HG03442 (cell line): ENCODE measurements around the gene ZNF653.
"Not testable (repeated sequence)": the region's sequence is repeated elsewhere in the genome, so short reads cannot be mapped to it uniquely, and the experiment has no call there.

ENCODE experiments used
- ATAC-seq: cut with Tn5 transposase; IDR thresholded peaks from one replicate; pipeline ENCODE4 v1.9.1; 2021; ENCODE audit warnings: mild to moderate bottlenecking, moderate library complexity; ENCODE audit not compliant: unreplicated experiment

Gene ZNF653

DNA sequence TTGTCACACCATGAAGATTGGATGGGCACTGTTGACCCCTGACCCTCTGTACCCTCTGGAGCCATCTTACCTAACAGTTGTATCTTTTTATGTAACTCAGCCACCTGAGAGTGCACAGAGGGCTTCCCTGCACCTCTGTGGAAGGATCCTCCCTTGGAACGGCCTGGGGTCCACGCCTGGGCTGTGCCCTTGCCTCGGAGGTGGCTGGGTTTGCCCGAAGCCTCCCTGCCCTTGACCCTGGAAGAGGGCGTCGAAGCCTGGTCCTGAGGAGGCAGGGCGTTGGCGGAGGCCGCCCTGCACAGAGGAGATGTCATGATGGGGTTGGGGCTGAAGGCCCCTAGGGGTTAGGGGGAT is 71.0 kb downstream of the ZNF653 start:
- ATAC-seq, result peak; percentile 13

DNA sequence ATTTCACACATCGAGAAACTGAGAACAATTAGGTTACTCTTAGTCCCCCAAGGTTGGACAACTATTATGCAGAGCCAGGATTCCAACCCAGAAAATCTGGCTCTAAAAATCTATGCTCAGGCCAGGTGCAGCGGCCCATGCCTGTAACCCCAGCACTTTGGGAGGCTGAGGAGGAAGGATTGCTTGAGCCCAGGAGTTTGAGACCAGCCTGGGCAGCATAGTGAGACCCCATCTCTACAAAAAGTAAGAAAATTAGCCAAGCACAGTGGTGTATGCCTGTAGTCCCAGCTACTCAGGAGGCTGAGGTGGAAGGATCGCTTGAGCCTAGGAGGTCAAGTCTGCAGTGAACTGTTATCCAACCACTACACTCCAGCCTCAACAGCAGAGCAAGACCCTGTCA is 72.1 kb downstream of the ZNF653 start:
- ATAC-seq, result not testable (repeated sequence)
